ENCODE data around the gene KCNMA1.

DNA sequence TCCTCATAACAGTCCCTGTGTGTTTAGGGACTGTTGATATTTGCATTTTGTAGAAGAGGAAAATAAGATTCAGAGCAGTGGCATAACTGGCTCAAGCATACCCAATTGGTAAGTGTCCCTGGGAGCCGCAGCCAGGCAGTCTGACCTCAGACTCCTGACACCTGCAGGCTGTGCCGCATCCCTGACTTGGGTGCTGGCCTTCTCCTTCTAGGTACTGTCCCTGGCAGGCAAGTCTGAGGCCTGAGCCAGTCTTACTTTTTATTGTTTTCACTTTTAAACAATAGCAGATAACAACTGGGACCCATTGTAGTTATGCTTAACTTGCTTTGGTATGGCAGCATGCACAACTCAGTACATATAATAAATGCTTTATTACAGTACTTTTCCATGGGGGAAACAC lies 717.0 kb downstream of the KCNMA1 start:
- no peak for TF ChIP-seq CTCF (IDR thresholded peaks at IDR 0.05)
- no peak for TF ChIP-seq EP300 (IDR thresholded peaks at IDR 0.05)
- no peak for TF ChIP-seq POLR2AphosphoS5 (IDR thresholded peaks at IDR 0.05)
